GM21576 (cell line): ENCODE results near the gene SANBR.
"Not testable (repeated sequence)": the region's sequence is repeated elsewhere in the genome, so short reads cannot be mapped to it uniquely, and the experiment has no call there.

Experiments
- ATAC-seq: cut with Tn5 transposase; IDR thresholded peaks from one replicate; pipeline ENCODE4 v1.9.1; 2021; ENCODE audit warnings: mild to moderate bottlenecking, moderate library complexity; ENCODE audit not compliant: unreplicated experiment

The SANBR gene

DNA sequence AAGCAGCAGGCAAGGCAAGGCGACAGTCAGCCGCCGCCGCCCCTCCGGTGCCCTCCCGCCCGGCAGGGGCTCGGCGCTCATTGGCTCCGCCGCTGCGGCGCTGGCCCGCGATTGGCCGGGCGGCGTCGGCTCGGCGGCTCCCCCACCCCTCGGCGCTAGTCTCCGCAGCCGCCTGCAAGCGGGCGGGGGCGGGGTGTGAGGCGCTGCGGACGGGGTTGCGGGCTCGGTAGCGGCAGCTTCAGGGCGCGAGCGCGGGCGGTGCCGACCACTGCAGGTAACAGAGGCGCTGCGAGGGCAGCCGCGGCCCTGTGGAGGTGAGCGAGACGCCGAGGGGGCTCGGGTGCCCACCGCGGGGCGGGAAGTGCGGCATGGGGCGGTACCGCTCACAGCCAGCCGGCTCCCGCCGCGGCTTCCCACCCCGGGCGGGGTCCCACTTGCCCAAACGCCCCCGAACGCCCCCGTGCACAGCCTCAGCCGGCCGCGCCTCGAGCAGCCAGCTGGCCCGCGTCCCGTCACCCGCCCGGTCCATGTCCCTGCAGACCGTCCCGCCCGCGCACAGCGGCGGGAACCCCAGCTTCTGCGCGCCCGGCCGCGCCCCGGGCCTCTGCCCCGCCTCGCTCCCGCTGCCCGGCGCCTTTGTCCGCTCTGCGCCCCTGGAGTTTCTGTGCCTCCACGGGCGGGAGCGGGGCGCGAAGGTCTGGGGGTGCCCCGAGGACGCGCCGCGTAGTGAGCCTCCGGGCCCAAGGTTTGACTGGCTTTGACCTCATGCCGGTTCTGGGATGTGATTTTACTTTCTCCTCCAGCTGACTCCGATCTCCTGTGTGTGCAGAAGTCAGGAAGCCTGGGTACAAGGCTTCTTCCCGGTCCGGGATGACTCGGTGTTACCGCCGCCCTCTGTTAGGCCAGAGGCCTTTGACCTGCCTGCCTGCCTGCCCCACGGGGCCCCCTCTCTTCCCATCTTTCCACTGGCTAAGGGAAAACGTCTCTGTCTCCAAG lies at the start of gene SANBR:
Gene SANBR (plus strand): TSS at position 158 of the 996 bp plus-strand sequence. CDS start 4,480 bp downstream, outside the sequence.
- ATAC-seq = peak; percentile 98

DNA sequence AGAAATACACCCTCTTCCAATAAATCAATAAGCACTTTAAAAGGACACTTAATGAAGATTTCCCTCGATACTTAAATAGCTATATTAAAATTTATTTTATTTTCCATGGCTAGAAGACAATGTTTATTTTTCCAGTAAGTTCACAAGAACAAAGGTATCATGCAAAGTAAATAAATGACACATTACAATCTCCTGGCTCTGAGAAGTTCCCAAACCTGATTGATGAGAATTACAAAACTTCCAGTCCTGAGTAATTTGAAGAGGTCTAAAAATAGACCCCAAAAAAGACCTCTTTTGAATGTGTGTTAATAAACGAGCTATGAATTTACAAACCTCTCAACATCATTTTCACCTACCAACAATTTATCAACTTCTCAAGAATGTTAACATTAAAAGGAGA lies 49.7 kb upstream of the SANBR start:
- ATAC-seq = no peak

DNA sequence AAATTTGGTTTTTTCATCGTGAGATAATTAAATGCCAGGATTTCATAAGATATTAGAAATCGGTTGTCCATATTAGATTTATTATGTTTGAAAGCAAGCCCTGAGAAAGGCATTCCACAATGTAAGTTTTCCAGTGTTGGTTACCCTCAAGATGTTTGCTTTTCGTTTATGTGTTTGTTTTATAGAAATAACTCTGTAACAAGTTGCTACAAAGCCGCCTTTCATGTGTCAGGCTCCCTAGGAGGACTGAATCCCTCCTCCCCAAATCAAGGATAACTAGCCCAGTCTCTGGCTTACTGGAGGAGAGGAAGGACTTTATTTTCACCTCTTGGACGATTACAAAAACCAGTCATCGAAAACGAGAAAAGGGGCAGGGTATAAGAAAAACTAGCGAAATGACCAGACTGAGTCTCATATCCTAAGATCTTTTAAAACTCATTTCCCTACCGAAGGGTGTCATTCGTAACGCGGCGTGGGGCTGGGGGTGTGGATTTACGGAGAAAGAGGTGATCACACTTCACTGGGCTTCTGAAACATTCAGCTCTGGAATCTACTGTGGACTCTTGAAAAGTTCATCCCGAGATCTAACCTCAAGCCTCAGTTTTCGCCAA lies 49.2 kb upstream of the SANBR start:
- peak; percentile 5 for ATAC-seq

DNA sequence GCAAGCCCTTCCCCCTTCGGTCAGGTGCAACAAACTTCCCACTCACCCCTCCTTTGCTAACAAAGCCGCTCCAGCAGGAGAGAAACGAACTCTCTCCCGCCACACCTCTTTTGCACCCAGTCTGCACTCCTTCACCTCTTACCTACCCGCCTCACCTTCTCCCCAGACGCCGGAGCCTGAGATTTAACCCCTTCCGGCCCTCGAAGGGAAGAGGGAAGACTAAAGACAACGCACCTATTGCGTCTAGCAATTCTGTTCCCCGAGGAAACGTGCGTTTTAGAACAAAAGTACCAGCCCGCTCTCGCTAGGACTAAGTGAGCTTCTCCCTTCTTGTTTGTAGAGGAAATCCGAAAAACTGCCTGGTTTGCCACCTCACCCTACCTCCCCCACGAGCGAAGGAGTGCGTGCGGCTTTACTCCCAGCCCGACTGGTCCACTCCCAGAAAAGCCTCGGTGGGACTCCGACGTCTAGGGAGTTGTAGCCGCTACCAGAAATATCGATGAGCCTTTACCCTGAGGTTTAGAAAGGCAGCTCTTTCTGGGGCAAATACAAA lies 48.6 kb upstream of the SANBR start:
- peak; percentile 60 for ATAC-seq

DNA sequence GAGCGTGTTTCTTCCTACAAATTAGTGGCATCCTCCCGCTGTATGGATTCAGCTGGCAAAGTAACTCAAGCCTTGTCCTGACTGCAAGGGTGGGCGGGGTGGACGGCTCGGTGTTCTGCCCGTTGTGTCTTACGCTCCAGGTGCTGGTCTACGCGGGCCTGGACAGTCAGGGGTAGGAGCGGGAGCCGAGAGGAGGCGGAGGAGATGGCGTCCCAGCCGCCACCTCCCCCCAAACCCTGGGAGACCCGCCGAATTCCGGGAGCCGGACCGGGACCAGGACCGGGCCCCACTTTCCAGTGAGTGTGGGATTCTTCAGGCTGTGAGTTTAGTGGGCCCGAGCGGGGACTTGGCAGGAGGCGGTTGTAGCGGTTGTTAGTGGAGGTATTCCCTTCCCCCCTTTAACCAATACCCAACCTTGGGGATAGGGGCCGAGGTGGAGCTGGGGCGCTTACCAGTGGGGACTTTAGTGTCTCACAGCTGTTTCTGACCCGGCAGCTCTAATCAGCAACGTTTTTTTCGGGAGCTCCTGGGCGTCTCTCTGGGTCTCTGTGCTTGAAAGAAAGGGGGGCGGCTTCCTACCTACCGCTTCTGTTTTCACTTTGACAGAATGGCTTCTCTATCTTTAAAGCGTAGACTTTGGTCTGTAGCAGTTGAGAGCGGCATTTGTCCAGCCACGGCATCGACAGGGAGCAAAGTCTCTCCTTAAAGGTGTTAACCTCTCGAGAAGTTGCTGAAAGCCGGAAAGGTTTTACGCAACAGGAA lies 47.9 kb upstream of the SANBR start, which contains the start of the genes PEX13 and PUS10:
Gene PEX13 (plus strand): TSS at position 165 of the 762 bp plus-strand sequence. CDS start 40 bp downstream, at position 205.
Gene PUS10 (minus strand): TSS at position 700 of the 762 bp plus-strand sequence. CDS start 6,365 bp downstream, outside the sequence.
- ATAC-seq = peak; percentile 77

DNA sequence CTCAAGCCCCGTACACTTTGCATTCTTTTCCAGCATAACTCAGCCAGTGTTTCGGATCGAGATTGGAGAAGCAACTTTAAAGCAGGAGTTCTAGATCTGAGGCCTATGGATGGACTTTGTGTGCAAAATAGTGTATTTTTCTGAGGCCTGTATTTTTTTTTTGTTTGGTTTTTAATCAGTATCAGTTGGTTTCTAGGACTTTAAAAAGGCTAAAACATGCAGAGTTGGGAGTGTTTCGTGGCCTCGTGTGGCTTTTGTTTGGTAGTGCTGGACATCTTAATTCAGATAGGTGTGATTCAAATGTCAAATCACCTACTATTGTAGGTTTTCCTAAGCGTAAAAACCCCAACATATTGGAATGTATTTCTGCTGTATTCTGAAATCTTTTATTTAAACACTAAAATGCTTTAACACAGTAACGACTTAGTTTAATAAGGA lies 47.3 kb upstream of the SANBR start:
- peak; percentile 4 for ATAC-seq

DNA sequence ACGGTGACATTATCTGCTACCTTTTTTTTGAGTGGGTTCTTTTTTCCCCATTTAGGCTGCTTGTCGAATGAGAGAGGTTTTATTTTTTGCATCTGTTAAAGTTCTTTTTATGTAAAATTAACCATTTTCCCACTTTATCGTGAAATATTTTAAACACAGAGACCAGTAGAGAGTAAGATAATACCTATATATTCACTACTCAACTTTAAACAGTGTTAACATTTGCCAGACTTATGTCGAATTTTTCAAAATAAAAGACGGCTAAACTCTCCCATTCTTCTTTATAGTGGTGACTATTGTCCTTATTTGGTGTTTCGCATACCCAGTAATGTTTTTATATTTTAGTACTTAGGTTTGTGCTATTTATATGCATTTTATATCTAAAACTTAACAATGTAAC lies 46.9 kb upstream of the SANBR start:
- ATAC-seq = no peak

DNA sequence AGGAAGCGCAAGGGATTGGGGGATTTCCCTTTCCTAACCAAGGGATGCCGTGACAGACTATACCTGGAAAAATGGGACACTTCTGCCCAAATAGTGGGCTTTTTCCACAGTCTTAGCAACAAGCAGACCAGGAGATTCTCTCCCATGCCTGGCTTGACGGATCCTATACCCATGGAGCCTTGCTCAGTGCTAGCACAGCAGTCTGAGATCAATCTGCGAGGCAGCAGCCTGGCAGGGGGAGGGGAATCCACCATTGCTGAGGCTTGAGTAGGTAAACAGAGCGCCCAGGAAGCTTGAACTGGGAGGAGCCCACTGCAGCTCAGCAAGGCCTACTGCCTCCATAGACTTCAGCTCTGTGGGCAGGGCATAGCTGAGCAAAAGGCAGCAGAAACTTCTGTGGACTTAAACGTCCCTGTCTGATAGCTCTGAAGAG lies 44.4 kb upstream of the SANBR start:
- ATAC-seq = no peak

DNA sequence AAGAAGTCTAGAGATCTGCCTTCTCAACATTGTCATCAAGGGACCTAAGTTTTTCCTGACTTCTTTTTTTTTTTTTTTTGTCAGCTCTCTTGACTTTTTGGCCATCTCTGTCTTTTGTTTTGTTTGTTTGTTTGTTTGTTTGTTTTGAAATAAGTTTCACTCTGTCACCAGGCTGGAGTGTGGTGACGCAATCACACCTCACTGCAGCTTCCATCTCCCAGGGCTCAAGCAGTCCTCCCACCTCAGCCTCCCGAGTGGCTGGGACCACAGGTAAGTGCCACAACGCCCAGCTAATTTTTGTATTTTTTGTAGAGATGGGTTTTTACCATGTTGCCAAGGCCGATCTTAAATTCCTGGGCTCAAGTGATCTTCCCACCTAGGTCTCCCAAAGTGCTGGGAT lies 42.0 kb upstream of the SANBR start:
- ATAC-seq = no peak

DNA sequence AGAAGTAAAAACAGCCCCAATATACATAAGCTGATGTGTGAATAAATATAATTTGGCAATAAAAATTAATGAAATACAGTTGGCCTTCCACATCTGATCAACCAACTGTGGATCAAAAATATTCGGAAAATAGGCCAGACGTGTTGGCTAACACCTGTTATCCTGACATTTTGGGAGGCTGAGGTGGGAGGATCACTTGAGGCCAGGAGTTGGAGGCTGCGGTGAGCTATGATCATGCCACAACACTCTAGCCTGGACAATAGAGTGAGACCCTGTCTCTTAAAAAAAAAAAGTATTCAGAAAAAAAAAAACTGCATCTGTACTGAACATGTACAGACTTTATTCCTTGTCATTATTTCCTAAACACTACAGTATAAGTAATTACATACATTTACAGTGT lies 36.1 kb upstream of the SANBR start:
- ATAC-seq = no peak

DNA sequence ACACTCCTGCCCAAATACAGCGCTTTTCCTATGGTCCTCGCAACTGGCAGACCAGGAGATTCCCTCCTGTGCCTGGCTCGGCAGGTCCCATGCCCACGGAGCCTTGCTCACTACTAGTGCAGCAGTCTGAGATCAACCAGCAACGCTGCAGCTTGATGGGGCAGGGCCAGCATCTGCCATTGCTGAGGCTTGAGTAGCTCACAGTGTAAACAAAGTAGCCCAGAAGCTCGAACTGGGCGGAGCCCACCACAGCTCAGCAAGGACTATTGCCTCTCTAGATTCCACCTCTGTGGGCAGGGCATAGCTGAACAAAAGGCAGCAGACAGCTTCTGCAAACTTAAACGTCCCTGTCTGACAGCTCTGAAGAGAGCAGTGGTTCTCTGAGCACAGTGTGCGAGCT lies 31.1 kb upstream of the SANBR start:
- ATAC-seq = not testable (repeated sequence)

DNA sequence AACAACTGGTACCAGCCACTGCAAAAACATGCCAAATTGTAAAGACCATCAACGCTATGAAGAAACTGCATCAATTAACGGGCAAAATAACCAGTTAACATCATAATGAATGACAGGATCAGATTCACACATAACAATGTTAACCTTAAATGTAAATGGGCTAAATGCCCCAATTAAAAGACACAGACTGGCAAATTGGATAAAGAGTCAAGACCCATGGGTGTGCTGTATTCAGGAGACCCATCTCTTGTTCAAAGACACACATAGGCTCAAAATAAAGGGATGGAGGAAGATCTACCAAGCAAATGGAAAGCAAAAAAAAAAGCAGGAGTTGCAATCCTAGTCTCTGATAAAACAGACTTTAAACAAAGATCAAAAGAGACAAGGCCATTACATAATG lies 29.0 kb upstream of the SANBR start:
- not testable (repeated sequence) for ATAC-seq

DNA sequence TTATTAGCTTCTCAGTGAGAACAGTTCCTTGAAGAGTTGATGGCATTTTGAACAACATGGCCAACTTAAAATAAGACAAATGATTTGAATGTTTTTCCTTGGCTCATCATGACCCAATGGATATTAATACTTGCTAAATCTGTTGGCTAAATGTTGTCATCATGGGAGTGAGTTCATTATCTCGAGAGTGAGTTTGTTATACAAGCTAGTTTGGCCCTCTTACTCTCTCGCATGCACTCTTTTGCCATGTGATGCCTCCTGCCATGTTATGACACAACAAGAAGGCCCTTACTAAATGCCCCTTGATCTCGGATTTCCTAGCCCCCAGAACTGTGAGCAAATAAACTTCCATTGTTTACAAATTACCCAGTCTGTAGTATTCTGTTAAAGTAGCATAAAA lies 22.9 kb upstream of the SANBR start:
- ATAC-seq = no peak

DNA sequence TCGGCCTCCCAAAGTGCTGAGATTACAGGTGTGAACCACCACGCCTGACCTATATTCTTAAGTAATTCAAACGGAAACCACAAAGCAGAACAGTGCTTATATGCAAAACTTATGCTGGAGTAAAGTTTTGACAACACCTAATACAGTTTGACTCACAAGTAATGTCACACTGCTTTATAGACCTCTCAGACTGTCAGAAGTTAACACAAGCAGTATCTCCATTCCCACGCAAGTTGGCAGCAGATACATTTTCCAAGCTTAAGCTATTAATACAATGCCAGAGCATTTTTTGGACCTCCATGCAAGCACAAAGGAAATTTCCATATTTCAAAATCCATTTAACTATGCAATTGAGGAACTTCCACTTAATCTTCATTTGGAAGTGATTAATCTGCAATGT lies 21.0 kb upstream of the SANBR start:
- no peak for ATAC-seq

DNA sequence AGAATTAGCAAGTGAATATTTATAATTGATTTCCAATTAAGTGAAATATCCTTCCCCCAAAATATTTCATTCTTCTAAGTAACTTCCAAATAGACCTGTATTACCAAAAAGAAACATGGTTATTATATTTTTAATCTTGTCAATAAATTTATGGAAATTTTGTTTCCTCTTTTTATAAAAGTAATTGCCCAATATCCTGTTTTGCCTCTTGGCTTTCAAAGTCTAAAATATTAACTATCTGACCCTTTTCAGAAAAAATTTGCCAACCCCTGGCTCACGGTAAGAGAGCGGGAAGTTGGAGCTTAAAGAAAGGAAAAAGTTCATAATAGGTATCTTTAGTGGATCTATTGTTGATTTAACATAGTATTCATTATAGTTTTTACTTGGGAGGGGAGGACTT lies 20.4 kb upstream of the SANBR start:
- no peak for ATAC-seq

DNA sequence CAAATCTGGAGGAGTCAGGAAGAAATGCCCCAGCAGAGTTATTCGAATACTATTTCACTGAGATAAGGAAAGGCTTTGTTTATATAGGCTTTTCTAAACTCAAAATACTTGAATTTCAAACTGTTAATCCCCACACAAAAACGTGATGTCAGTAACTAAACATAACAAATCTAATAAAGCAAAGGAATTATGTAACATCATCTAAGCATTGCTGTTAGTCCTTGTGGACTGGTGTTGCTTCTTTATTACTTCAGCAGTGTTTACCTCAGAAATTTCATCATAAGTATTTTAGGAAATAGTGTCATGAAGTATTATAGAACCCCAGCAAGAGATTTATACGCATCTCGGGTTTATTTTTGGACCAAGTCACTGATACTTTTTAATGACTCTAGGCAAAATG lies 19.7 kb upstream of the SANBR start:
- no peak for ATAC-seq

DNA sequence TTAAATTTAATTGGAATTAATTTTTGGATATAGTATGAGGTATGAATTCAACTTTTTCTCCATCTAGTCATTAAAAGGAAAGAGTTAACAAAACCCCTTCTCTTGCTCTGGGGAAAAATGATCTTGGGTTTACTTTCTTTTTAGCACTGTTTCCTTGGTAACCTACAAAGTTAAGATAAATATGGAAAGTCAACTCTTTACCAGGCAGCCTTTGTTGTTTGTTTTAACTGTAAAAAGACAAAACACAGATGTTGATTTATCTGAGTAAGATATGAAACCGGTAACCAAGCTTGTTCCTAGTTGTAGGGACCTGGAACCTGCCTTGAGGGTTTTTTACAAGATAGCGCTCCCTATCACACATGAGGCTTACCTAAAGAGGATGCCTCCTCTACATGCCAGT lies 10.1 kb upstream of the SANBR start:
- no peak for ATAC-seq

DNA sequence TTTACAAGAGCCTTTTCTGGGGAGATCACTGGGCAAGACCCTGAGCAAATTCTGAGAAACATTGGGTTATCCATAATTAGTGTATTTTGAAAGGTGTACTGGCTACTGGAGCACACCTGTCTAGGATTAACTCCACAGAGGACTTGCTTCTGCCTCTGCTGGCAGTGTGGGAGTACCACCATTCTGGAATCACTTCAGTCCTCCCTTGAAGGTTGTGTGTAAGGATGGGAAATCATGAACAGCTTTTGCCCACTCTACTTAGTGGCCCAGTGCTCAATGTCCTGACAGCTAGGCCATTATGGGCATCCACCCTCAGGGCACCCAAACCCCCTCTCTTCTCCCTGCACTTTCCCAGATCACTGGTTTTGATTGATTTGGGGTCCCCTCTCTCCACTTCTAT lies 8.1 kb upstream of the SANBR start:
- ATAC-seq = no peak

DNA sequence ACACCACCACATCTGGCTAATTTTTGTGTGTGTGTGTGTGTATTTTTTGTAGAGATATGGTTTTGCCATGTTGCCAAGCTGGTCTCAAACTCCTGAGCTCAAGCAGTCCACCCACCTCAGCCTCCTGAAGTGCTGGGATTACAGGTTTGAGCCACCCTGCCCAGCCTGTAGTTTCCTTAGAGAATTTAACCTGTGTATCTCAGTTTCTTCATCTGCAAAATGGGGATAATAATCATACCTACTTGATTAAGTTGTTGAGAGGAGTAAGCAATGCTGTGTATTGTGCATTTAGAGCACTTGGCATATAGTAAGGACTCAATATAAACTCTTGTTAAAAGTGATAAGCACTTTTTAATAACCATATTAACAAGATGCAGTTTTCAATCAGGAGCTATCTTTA lies 6.3 kb upstream of the SANBR start:
- no peak for ATAC-seq

DNA sequence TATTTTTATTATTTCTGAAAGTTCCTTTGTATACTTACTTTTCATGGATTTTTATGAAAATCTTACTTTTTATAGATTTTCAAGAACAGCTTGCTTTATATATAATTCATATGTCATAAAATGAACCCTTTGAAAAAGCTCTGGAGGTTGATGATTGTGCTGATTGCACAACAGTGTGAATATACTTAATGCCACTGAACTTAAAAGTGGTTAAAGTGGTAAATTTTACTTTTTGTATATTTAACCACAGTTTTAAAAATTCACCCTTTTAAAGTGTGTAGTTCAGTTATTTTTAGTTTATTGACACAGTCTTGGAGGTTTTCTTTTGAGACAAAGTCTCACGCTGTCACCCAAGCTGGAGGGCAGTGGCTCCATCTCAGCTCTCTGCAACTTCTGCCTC lies 8.4 kb downstream of the SANBR start:
- no peak for ATAC-seq

DNA sequence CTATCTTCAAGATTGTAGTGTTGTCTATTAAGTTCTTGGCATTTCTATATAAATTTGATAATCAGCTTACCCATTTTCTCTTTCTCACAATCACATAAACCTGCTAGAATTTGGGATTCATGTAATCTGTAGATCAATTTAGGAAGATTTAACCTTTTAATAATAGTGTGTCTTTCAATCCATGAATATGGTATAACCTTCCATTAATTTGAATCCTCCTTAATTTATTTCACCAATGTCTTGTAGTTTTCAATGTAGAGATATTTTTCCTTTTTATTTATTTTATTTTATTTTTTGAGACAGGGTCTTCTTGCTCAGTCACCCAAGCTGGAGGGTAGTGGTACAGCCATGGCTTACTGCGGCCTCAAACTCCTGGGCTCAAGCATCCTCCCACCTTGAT lies 20.2 kb downstream of the SANBR start:
- no peak for ATAC-seq
